HAP-1 (cell line): Measurements from ENCODE around the gene LUC7L2.
A peak's percentile ranks its signal among the peaks of the same experiment; 100 is the strongest.

Experiments used
- DNase-seq, 2 experiments: peaks; one replicate each; pipeline ENCODE4 v3.0.0-alpha.2; 2016 to 2020; ENCODE audit warnings: low spot score in 2 of 2
- H3K27me3 ChIP-seq: fragments of 250-450 bp; sonication (Bioruptor Pico); 2 replicates; pipeline ENCODE4 v1.5.1; 2020; ENCODE audit warnings: low read depth, mild to moderate bottlenecking, moderate library complexity
- H3K36me3 ChIP-seq: fragments of 250-450 bp; sonication (Bioruptor Pico); replicated peaks from 2 replicates; pipeline ENCODE4 v1.5.1; 2020; ENCODE audit warnings: mild to moderate bottlenecking
- H3K4me1 ChIP-seq: fragments of 250-450 bp; sonication (Bioruptor Pico); 2 replicates; pipeline ENCODE4 v1.5.1; 2020; ENCODE audit warnings: mild to moderate bottlenecking
- H3K4me3 ChIP-seq: fragments of 250-450 bp; sonication (Bioruptor Pico); 2 replicates; pipeline ENCODE4 v1.5.1; 2020; ENCODE audit warnings: mild to moderate bottlenecking, moderate library complexity
- H3K9me3 ChIP-seq: fragments of 250-450 bp; sonication (Bioruptor Pico); 2 replicates; pipeline ENCODE4 v1.5.1; 2020; ENCODE audit warnings: mild to moderate bottlenecking, moderate library complexity
- in situ Hi-C: fragments of 300-500 bp; cut with MboI; formaldehyde crosslinking; loops from 3 replicates; pipeline ENCODE4 v1.14.3; 2020; ENCODE audit warnings: low sequenced_read_pairs, inconsistent platforms, mixed read lengths

LUC7L2 gene

GRCh38 chr7:139361523-139361922 lies 1.8 kb downstream of the LUC7L2 start:
- no peaks in the 10 kb centered on the region for H3K9me3 ChIP-seq
- DNase-seq, result no peak
- peaks cover 24% of the 10 kb centered on the region for H3K36me3 ChIP-seq
- peak overlapping the region; percentile 81 for H3K4me3 ChIP-seq
- H3K27me3 ChIP-seq, result no peaks in the 10 kb centered on the region
- H3K4me1 ChIP-seq, result peaks cover 9% of the 10 kb centered on the region
- in situ Hi-C loops, result no loop called here

DNA sequence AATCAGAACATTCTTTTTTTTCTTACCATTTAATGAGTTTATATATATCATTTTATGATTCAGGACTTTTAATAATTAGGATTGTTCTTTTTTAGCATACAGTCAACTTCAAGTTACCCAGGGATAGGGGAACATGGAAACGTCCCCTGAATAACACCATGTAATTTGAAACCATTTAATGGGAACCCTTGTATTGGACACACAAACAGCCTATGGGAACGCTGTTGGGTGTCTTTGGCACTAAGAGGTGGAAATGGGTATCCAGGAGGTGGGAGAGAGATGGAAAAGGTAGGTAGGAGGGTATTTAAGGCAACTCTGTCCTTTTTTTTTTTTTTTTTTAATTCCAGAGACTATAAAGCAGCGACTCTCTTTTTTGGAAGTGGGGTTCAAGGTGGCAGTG lies 2.6 kb downstream of the LUC7L2 start:
- Histone ChIP-seq H3K36me3 (peaks cover 28% of the 10 kb centered on the region), H3K4me1 (peaks cover 9% of the 10 kb centered on the region), H3K4me3 (peak overlapping the region; percentile 81), H3K27me3 (no peaks in the 10 kb centered on the region), H3K9me3 (no peaks in the 10 kb centered on the region)
- peak in 1 of 2 experiments; percentile 48 for DNase-seq
- in situ Hi-C loops, result no loop called here

- peaks cover 9% of the 10 kb centered on the region for H3K4me1 ChIP-seq
- no peaks in the 10 kb centered on the region for H3K9me3 ChIP-seq
- no peaks in the 10 kb centered on the region for H3K27me3 ChIP-seq
- H3K36me3 ChIP-seq, result peaks cover 33% of the 10 kb centered on the region
- no peak overlapping the region for H3K4me3 ChIP-seq
- no peak for DNase-seq
- in situ Hi-C loops, result no loop called here
Measured at GRCh38 chr7:139362981-139363380, 3.3 kb downstream of the LUC7L2 start.

- Histone ChIP-seq H3K9me3 (no peaks in the 10 kb centered on the region), H3K27me3 (no peaks in the 10 kb centered on the region), H3K4me3 (no peak overlapping the region), H3K36me3 (peaks cover 31% of the 10 kb centered on the region), H3K4me1 (peaks cover 26% of the 10 kb centered on the region)
- DNase-seq, result peak in 1 of 2 experiments; percentile 1
- in situ Hi-C loops, result no loop called here
Measured at GRCh38 chr7:139365336-139365735, 5.6 kb downstream of the LUC7L2 start.

DNA sequence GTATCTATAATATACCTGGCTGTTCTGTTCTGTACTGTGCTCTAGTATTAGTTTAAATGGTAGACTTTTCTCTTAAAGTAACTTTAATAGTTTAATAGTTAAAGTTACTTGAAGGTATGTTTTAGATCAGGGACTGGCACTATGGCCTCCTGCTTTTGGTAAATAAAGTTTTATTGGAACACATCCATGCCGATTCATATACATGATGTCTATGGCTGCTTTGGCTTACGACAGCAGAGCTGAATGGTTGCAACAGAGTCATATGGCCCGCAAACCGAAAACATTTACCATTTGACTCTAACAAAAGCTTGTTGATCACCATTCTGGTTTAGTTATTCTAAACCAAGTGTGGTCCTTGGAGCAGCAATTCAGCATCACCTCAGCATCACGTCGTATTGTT lies 6.7 kb downstream of the LUC7L2 start:
- Histone ChIP-seq H3K27me3 (no peaks in the 10 kb centered on the region), H3K4me1 (peaks cover 36% of the 10 kb centered on the region), H3K36me3 (peaks cover 31% of the 10 kb centered on the region), H3K9me3 (no peaks in the 10 kb centered on the region), H3K4me3 (no peak overlapping the region)
- DNase-seq, result peak in 1 of 2 experiments; percentile 1
- in situ Hi-C loops, result no loop called here

DNA sequence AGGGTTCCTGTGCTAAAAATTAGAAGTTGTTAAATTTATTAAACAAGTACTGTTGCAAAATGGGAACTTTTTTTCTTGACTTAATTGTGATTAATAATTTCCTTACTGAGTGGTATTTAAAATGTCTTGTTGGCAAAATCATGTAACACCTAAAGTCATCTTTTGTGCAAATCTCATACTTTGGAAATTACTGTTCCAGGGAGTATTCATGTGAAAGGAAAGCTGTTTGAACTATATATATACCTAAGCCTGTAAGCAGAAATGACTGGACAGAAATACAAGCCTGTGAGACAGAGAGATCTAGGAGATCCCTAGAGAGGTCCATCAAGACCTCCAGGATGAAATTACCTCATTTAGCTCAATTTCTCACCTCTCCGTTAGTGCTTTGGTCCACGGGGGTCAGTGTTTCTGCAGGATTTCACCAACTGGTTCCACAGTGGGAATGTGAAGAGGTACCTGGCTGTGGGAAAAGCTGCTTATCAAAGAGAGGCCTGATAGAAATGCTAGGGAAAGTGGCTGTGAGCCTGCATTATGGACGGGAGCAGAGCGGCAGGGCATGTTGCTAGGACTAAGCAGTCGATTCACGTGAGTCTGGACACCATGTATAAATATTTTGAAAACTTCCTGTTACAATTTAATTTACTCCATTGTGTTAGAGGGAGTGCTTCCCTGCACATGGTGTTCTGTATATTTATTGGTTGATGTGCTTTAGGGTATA lies 7.9 kb downstream of the LUC7L2 start:
- Histone ChIP-seq H3K9me3 (no peaks in the 10 kb centered on the region), H3K36me3 (peaks cover 31% of the 10 kb centered on the region), H3K27me3 (no peaks in the 10 kb centered on the region), H3K4me3 (no peak overlapping the region), H3K4me1 (peaks cover 34% of the 10 kb centered on the region)
- peak in 1 of 2 experiments; percentile 1 for DNase-seq
- in situ Hi-C loops, result no loop called here

GRCh38 chr7:139370301-139370942 lies 10.7 kb downstream of the LUC7L2 start:
- H3K36me3 ChIP-seq, result peaks cover 29% of the 10 kb centered on the region
- H3K4me3 ChIP-seq, result no peak overlapping the region
- in situ Hi-C loops, result no loop called here
- no peaks in the 10 kb centered on the region for H3K9me3 ChIP-seq
- no peaks in the 10 kb centered on the region for H3K27me3 ChIP-seq
- peak in 1 of 2 experiments; percentile 1 for DNase-seq
- peaks cover 55% of the 10 kb centered on the region for H3K4me1 ChIP-seq

DNA sequence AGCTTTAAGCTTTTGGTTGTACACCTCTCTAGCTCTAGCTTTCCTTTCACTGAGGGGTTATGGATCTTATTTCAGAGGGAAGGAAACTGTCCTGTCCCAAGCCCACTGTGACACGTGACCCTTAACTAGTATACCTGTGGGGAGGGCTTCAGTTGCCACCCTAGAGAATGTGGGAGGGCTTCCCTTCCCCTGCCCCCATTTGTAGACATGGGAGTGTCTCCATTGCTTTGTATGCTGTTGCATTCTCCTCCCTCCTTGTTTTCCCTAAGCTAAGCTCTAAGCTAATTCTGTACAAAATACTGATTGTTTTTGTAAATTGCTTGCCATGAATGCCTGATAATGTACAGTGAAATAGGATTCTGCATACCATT lies 11.2 kb downstream of the LUC7L2 start:
- peaks cover 29% of the 10 kb centered on the region for H3K36me3 ChIP-seq
- in situ Hi-C loops, result no loop called here
- no peak overlapping the region for H3K4me3 ChIP-seq
- no peaks in the 10 kb centered on the region for H3K27me3 ChIP-seq
- H3K4me1 ChIP-seq, result peaks cover 60% of the 10 kb centered on the region
- DNase-seq, result no peak
- no peaks in the 10 kb centered on the region for H3K9me3 ChIP-seq

DNA sequence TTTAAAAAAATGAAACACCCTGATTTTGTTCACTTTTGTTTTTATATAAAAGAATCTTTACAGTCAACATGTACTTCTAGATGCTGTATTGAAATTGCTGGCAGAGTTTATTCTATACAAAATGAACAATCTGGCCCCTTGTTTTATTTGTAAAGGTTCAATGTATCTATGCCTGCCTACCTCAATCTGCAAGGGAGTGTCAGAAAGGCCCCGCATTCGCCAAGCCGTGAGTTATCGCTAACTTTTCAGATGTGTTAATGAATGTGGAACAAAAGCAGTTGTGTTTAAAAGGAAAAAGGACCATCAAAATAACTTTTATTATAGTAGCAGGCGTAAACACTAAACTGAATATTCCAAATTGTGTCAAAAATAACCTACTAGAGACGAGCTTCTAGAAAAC lies 14.6 kb downstream of the LUC7L2 start:
- H3K4me3 ChIP-seq, result no peak overlapping the region
- DNase-seq, result peak; percentile 61 to 63
- in situ Hi-C loops, result no loop called here
- no peaks in the 10 kb centered on the region for H3K27me3 ChIP-seq
- peaks cover 44% of the 10 kb centered on the region for H3K36me3 ChIP-seq
- H3K9me3 ChIP-seq, result no peaks in the 10 kb centered on the region
- H3K4me1 ChIP-seq, result peaks cover 54% of the 10 kb centered on the region

GRCh38 chr7:139382439-139382838 lies 22.7 kb downstream of the LUC7L2 start:
- H3K9me3 ChIP-seq, result no peaks in the 10 kb centered on the region
- no peaks in the 10 kb centered on the region for H3K27me3 ChIP-seq
- no peak overlapping the region for H3K4me3 ChIP-seq
- DNase-seq, result no peak
- H3K4me1 ChIP-seq, result no peaks in the 10 kb centered on the region
- in situ Hi-C loops, result no loop called here
- H3K36me3 ChIP-seq, result peaks cover 62% of the 10 kb centered on the region

DNA sequence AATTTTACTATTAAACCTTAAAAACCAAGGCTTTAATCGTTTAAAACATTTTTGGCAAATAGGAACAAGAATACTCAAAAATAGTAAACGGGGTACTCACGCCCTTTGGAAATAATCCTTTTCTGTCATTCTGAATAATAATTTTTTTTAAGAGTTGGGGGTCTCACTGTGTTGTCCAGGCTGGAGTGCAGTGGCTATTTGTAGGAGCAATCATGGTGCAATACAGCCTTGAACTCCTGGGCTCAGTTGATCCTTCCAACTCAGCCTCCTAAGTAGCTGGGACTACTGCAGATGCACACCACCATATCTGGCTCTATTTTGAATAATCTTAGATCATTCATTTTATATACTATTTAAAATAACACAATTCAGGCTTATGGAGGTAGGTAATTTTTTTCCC lies 24.9 kb downstream of the LUC7L2 start:
- DNase-seq, result no peak
- H3K36me3 ChIP-seq, result peaks cover 68% of the 10 kb centered on the region
- in situ Hi-C loops, result no loop called here
- H3K4me3 ChIP-seq, result no peak overlapping the region
- H3K4me1 ChIP-seq, result no peaks in the 10 kb centered on the region
- H3K27me3 ChIP-seq, result no peaks in the 10 kb centered on the region
- no peaks in the 10 kb centered on the region for H3K9me3 ChIP-seq

DNA sequence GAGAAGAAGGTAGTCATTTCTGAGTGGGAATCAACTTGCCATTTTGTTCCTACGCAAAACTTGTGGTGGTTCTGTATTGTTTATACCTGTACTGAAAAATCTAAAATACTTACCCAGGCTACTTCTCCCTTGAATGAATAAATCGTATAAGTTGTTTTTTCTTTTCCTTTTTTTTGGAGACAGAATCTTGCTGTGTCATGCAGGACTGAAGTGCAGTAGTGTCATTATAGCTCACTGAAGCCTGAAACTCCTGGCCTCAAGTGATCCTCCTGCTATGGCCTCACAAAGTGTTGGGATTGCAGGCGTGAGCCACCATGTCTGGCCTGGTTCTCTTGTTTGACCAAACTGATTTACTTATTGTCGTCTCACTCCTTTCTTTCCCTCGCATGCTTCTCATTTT lies 27.9 kb downstream of the LUC7L2 start:
- Histone ChIP-seq H3K4me1 (no peaks in the 10 kb centered on the region), H3K27me3 (no peaks in the 10 kb centered on the region), H3K4me3 (no peak overlapping the region), H3K9me3 (no peaks in the 10 kb centered on the region), H3K36me3 (peaks cover 79% of the 10 kb centered on the region)
- in situ Hi-C loops, result no loop called here
- DNase-seq, result no peak

GRCh38 chr7:139389091-139389490 lies 29.4 kb downstream of the LUC7L2 start:
- no peak for DNase-seq
- no peaks in the 10 kb centered on the region for H3K4me1 ChIP-seq
- no peaks in the 10 kb centered on the region for H3K27me3 ChIP-seq
- peaks cover 87% of the 10 kb centered on the region for H3K36me3 ChIP-seq
- H3K9me3 ChIP-seq, result no peaks in the 10 kb centered on the region
- in situ Hi-C loops, result no loop called here
- no peak overlapping the region for H3K4me3 ChIP-seq

GRCh38 chr7:139389774-139390173 lies 30.1 kb downstream of the LUC7L2 start:
- in situ Hi-C loops, result no loop called here
- Histone ChIP-seq H3K9me3 (no peaks in the 10 kb centered on the region), H3K36me3 (peaks cover 87% of the 10 kb centered on the region), H3K4me3 (no peak overlapping the region), H3K4me1 (no peaks in the 10 kb centered on the region), H3K27me3 (no peaks in the 10 kb centered on the region)
- no peak for DNase-seq
